Measurements from ENCODE around the gene DNAAF8. TPM values are rescaled to one million over a fixed set of nuclear protein-coding genes. Genes with fewer than 3 reads are reported as not detected.

DNAAF8 gene
- total RNA-seq, 1 donor from 2014 or later = 1.2 TPM

- Mint-ChIP-seq H3K9me3 (ENCODE audit: unreplicated experiment) (no peaks in the 10 kb centered on the region), H3K36me3 (ENCODE audit: unreplicated experiment) (peaks cover 11% of the 10 kb centered on the region), H3K27me3 (ENCODE audit: unreplicated experiment) (no peaks in the 10 kb centered on the region), H3K4me1 (ENCODE audit: unreplicated experiment) (peaks cover 13% of the 10 kb centered on the region), H3K4me3 (ENCODE audit: unreplicated experiment) (no peak overlapping the region), H3K27ac (ENCODE audit: unreplicated experiment) (no peak overlapping the region)
- TF ChIP-seq CTCF (IDR thresholded peaks at IDR 0.05) = no peak
- no peak for DNase-seq (ENCODE audit: extremely low spot score, unreplicated experiment)
These were observed 38.0 kb upstream of the DNAAF8 start for GRCh38 chr16:4696172-4696904.

GRCh38 chr16:4696905-4697847 lies 37.2 kb upstream of the DNAAF8 start:
- Mint-ChIP-seq H3K27me3 (ENCODE audit: unreplicated experiment) (no peaks in the 10 kb centered on the region), H3K9me3 (ENCODE audit: unreplicated experiment) (no peaks in the 10 kb centered on the region), H3K4me1 (ENCODE audit: unreplicated experiment) (peaks cover 12% of the 10 kb centered on the region), H3K4me3 (ENCODE audit: unreplicated experiment) (no peak overlapping the region), H3K36me3 (ENCODE audit: unreplicated experiment) (peaks cover 11% of the 10 kb centered on the region), H3K27ac (ENCODE audit: unreplicated experiment) (no peak overlapping the region)
- DNase-seq (ENCODE audit: extremely low spot score, unreplicated experiment) = no peak
- TF ChIP-seq CTCF (IDR thresholded peaks at IDR 0.05) = no peak

GRCh38 chr16:4697848-4698291 lies 36.5 kb upstream of the DNAAF8 start:
- Mint-ChIP-seq H3K4me3 (ENCODE audit: unreplicated experiment) (no peak overlapping the region), H3K27me3 (ENCODE audit: unreplicated experiment) (no peaks in the 10 kb centered on the region), H3K27ac (ENCODE audit: unreplicated experiment) (no peak overlapping the region), H3K9me3 (ENCODE audit: unreplicated experiment) (no peaks in the 10 kb centered on the region), H3K4me1 (ENCODE audit: unreplicated experiment) (peaks cover 6% of the 10 kb centered on the region), H3K36me3 (ENCODE audit: unreplicated experiment) (peaks cover 11% of the 10 kb centered on the region)
- DNase-seq (ENCODE audit: extremely low spot score, unreplicated experiment) = no peak
- TF ChIP-seq CTCF (IDR thresholded peaks at IDR 0.05) = no peak

- TF ChIP-seq CTCF (IDR thresholded peaks at IDR 0.05) = no peak
- Mint-ChIP-seq H3K9me3 (ENCODE audit: unreplicated experiment) (no peaks in the 10 kb centered on the region), H3K27me3 (ENCODE audit: unreplicated experiment) (no peaks in the 10 kb centered on the region), H3K36me3 (ENCODE audit: unreplicated experiment) (peaks cover 11% of the 10 kb centered on the region), H3K27ac (ENCODE audit: unreplicated experiment) (no peak overlapping the region), H3K4me3 (ENCODE audit: unreplicated experiment) (no peak overlapping the region), H3K4me1 (ENCODE audit: unreplicated experiment) (peaks cover 6% of the 10 kb centered on the region)
- no peak for DNase-seq (ENCODE audit: extremely low spot score, unreplicated experiment)
These were observed 35.9 kb upstream of the DNAAF8 start for GRCh38 chr16:4698321-4699045.
